Left ventricle myocardium inferior (tissue), 1 donor: ENCODE results near the gene BMPR1A. TPM values are rescaled to one million over a fixed set of nuclear protein-coding genes. Genes with fewer than 3 reads are reported as not detected.
A peak's percentile ranks its signal among the peaks of the same experiment; 100 is the strongest.

Experiments used
- DNase-seq: peaks from one replicate; pipeline ENCODE4 v3.0.0-alpha.2; 2020
- H3K27ac ChIP-seq: fragments of 200-600 bp; replicated peaks from 2 replicates; pipeline ENCODE4 v1.8.0; 2021
- H3K27me3 ChIP-seq: fragments of 200-600 bp; 2 replicates; pipeline ENCODE4 v1.8.0; 2021; ENCODE audit warnings: low read depth
- H3K36me3 ChIP-seq: fragments of 200-600 bp; 2 replicates; pipeline ENCODE4 v1.8.0; 2021
- H3K4me1 ChIP-seq: fragments of 200-600 bp; 2 replicates; pipeline ENCODE4 v1.8.0; 2021
- H3K4me3 ChIP-seq: fragments of 200-600 bp; 2 replicates; pipeline ENCODE4 v1.8.0; 2021; ENCODE audit warnings: mild to moderate bottlenecking, moderate library complexity
- H3K9me3 ChIP-seq: fragments of 200-600 bp; replicated peaks from 2 replicates; pipeline ENCODE4 v1.8.0; 2021
- intact Hi-C: fragments of 100-400 bp; cut with micrococcal nuclease; formaldehyde crosslinking; loops from one replicate; pipeline ENCODE4 v1.11.0; 2022
- total RNA-seq: library from RNA; stranded (reverse); fragmentation: NEBNext Ultra II Directional; extraction: Animal tissue kit (Norgen Biotek cat#: 25700); gene quantifications from one replicate; pipeline ENCODE4 v1.2.1, GENCODE V29; 2021
- TF ChIP-seq, protein P1 (sequence below): fragments of 200-600 bp; IDR thresholded peaks from 2 replicates; pipeline ENCODE4 v1.8.0; 2021; ENCODE audit warnings: antibody characterized with exemption, mild to moderate bottlenecking, borderline replicate concordance
- donor health status: DM: no; HTN: yes; CAD: no; lungs with severe emphysema.

BMPR1A gene
- total RNA-seq, 1 donor from 2014 or later, result 43.8 TPM

DNA sequence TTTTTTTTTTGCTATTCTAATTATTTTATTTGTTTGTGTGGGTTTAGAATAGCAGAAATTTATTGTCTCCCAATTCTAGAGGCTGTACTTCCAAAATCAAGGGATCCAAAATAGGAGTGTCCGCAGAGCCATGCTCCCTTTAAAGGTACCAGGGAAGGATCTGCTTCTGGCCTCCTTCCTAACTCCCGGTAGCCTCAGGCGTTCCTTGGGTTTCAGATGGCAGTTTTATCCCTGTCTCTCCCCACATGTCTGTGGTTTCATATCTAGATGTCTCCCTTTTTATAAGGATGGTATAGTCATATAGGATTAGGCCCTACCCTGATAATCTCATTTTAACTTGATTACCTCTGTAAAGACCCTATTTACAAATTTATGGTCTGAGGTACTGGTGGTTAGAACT, 48.4 kb downstream of the BMPR1A start:
- DNase-seq, result no peak
- intact Hi-C loops, result no loop called here
- Histone ChIP-seq H3K4me1 (peaks cover 35% of the 10 kb centered on the region), H3K27me3 (peaks cover 8% of the 10 kb centered on the region), H3K9me3 (no peaks in the 10 kb centered on the region), H3K27ac (peak overlapping the region; percentile 7), H3K36me3 (no peaks in the 10 kb centered on the region), H3K4me3 (no peak overlapping the region)
- TF ChIP-seq, protein P1, sequence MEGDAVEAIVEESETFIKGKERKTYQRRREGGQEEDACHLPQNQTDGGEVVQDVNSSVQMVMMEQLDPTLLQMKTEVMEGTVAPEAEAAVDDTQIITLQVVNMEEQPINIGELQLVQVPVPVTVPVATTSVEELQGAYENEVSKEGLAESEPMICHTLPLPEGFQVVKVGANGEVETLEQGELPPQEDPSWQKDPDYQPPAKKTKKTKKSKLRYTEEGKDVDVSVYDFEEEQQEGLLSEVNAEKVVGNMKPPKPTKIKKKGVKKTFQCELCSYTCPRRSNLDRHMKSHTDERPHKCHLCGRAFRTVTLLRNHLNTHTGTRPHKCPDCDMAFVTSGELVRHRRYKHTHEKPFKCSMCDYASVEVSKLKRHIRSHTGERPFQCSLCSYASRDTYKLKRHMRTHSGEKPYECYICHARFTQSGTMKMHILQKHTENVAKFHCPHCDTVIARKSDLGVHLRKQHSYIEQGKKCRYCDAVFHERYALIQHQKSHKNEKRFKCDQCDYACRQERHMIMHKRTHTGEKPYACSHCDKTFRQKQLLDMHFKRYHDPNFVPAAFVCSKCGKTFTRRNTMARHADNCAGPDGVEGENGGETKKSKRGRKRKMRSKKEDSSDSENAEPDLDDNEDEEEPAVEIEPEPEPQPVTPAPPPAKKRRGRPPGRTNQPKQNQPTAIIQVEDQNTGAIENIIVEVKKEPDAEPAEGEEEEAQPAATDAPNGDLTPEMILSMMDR, result no peak

DNA sequence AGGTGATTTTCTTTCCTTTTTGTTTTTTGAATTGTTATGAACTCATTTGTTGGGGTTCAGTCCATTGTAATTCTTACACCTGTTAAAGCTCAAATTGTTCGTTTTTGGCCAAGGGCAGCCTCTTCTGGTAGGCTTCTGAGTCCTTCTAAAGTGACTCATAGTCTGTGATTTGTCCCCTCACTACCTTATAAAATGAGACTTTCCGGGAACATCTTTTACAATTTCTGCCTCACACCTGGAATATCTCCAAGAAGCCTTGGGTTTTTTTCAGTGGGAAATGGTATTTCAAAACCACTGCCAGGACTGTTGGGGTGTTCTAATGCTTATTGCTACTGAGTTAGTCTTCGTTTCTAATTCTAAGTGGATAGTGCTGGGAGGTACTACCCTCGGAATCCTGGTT, 56.7 kb downstream of the BMPR1A start:
- intact Hi-C loops, result no loop called here
- H3K9me3 ChIP-seq, result no peaks in the 10 kb centered on the region

DNA sequence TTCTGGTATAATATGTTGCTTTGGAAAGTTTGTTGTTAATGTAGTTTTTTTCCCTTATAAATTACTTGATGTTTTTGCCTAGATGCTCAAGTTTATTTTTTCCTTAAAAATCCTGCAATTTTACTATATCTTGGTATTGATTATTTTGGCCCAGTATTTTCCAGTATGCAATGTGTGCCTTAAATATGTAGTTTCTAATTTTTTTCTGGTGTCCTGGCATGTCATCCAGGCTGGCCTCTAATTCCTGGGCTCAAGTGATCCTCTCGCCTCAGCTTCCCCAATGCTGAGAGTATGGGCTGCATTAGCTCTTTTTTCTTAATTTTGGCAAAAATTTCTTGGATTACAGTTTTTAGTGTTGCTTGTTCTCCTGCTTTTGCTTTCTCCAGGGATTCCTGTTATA, 57.6 kb downstream of the BMPR1A start:
- no peaks in the 10 kb centered on the region for H3K36me3 ChIP-seq
- no peaks in the 10 kb centered on the region for H3K27me3 ChIP-seq
- no peak overlapping the region for H3K4me3 ChIP-seq
- peak overlapping the region; percentile 27 for H3K27ac ChIP-seq
- TF ChIP-seq, protein P1, result no peak
- no peaks in the 10 kb centered on the region for H3K9me3 ChIP-seq
- DNase-seq, result no peak
- peaks cover 45% of the 10 kb centered on the region for H3K4me1 ChIP-seq
- intact Hi-C loops, result no loop called here

More for the DNA sequence above, 56.7 kb downstream of the BMPR1A start:
- no peak overlapping the region for H3K27ac ChIP-seq
- H3K4me3 ChIP-seq, result no peak overlapping the region
- H3K4me1 ChIP-seq, result peaks cover 45% of the 10 kb centered on the region
- DNase-seq, result no peak
- TF ChIP-seq, protein P1, result no peak
- H3K27me3 ChIP-seq, result no peaks in the 10 kb centered on the region
- no peaks in the 10 kb centered on the region for H3K36me3 ChIP-seq

DNA sequence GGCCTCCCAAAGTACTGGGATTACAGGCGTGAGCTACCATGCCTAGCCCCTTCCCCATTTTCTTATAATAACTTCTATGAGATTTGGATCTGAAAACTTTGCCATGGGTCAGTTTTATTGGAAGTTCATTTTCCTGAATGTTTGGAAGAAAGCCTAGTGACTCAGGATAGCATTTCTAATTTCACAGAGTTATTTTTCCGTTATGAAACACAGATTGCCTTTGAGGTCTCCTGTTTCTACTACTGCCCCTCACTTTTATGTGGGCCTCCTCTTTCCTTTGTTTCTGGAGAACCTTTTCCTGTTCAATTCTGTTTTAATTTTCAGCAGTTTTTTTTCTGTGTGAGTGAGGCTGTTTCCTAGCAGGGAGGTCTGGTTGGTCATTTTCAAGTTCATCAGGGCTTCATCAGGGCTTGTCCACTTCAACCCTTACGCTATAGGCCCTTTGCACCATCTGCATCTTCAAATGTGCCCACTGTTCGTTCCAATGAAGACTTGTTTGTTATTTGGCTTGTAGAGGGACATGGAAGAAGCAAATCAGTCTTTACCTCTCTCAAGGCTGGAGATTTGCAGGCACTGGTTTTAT, 58.7 kb downstream of the BMPR1A start:
- TF ChIP-seq, protein P1, result no peak
- Histone ChIP-seq H3K4me1 (peaks cover 45% of the 10 kb centered on the region), H3K4me3 (no peak overlapping the region), H3K9me3 (no peaks in the 10 kb centered on the region), H3K36me3 (no peaks in the 10 kb centered on the region), H3K27me3 (no peaks in the 10 kb centered on the region), H3K27ac (peak overlapping the region; percentile 21)
- intact Hi-C loops, result no loop called here
- DNase-seq, result no peak

DNA sequence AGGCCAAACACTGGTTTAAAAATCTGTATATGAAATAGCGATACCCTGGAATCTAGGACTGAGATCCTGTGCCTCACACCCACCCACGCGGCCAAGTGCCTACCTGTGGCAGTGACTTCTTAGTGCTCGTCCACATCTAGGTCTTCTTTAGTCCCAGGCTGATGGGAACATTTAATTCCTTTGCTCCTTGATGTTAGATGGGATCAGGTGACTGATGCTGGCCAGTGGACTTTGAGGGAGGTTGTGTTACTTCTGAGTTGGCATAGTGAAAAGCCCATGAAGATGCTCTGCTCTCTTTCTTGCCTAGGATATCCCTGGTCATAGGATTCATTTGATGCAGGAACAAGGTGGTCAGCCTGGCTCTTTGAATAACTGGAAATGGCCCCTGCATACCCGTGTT, 59.2 kb downstream of the BMPR1A start:
- Histone ChIP-seq H3K36me3 (no peaks in the 10 kb centered on the region), H3K27me3 (no peaks in the 10 kb centered on the region), H3K4me3 (no peak overlapping the region), H3K27ac (peak overlapping the region; percentile 21), H3K9me3 (no peaks in the 10 kb centered on the region), H3K4me1 (peaks cover 46% of the 10 kb centered on the region)
- intact Hi-C loops, result no loop called here
- DNase-seq, result no peak
- TF ChIP-seq, protein P1, result no peak
